HCT116 (cell line): ENCODE data around the gene ATP13A5.

Experiments used
- EZH2 ChIP-seq: fragments of 200-600 bp; sonication (generic); IDR thresholded peaks from 2 replicates; pipeline ENCODE4 v1.6.1; 2017; ENCODE audit warnings: antibody characterized with exemption, mixed run types
- POLR2AphosphoS5 ChIP-seq: IDR thresholded peaks from 2 replicates; pipeline ENCODE4 v1.6.1; 2011; ENCODE audit warnings: mild to moderate bottlenecking, low read depth, low read length, moderate library complexity
- ZNF274 ChIP-seq: fragments of 200-500 bp; sonication (Bioruptor generic); IDR thresholded peaks from 2 replicates; pipeline ENCODE4 v1.6.1; 2014; ENCODE audit warnings: mild to moderate bottlenecking, low read depth, low read length, inconsistent platforms
- TF ChIP-seq, protein P1 (sequence below), 3 experiments: fragments of 200-600 bp in 1 of 3; sonication (generic) in 1 of 3; IDR thresholded peaks in 2 of 3; conservative IDR thresholded peaks in 1 of 3; 2 replicates each; pipeline ENCODE4 v1.5.1; 2012 to 2017; ENCODE audit warnings: low read depth in 2 of 3, low read length in 2 of 3, antibody characterized with exemption in 1 of 3, borderline replicate concordance in 1 of 3, control low read depth in 1 of 3, mild to moderate bottlenecking in 1 of 3, mixed read lengths in 1 of 3, mixed run types in 1 of 3, moderate library complexity in 1 of 3; ENCODE audit not compliant: insufficient read depth in 1 of 3

DNA sequence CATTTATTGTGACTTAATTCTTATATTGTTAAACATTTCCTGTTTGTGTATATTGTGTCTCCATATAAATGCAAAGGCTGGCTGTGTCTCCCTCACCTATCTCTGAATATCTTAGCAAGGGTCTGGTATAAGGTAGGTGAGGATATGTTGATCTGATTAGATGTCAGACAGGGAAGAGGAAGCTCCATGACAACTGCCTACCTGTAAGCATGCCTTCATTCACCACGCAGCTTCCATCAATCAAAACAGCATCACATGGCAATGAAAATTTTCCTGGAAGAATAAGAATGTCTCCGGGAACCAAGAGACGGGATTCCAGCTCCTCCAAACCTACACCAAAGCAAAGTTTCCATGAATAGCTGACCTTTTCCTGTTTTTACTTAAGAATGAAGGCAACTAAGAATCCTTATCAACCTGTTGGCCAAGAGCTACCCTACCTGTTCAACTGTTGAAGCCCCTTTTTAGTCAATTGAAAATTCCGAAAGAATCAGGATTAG, 34.8 kb downstream of the ATP13A5 start:
- no peak for TF ChIP-seq POLR2AphosphoS5
- TF ChIP-seq, protein P1, sequence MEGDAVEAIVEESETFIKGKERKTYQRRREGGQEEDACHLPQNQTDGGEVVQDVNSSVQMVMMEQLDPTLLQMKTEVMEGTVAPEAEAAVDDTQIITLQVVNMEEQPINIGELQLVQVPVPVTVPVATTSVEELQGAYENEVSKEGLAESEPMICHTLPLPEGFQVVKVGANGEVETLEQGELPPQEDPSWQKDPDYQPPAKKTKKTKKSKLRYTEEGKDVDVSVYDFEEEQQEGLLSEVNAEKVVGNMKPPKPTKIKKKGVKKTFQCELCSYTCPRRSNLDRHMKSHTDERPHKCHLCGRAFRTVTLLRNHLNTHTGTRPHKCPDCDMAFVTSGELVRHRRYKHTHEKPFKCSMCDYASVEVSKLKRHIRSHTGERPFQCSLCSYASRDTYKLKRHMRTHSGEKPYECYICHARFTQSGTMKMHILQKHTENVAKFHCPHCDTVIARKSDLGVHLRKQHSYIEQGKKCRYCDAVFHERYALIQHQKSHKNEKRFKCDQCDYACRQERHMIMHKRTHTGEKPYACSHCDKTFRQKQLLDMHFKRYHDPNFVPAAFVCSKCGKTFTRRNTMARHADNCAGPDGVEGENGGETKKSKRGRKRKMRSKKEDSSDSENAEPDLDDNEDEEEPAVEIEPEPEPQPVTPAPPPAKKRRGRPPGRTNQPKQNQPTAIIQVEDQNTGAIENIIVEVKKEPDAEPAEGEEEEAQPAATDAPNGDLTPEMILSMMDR (IDR thresholded peaks at IDR 0.05 in 2 of 3, conservative IDR thresholded peaks at IDR 0.05 in 1 of 3; ENCODE audit: borderline replicate concordance in 1 of 3, insufficient read depth in 1 of 3, low read depth in 2 of 3, low read length in 2 of 3) = no peak
- no peak for TF ChIP-seq EZH2
- no peak for TF ChIP-seq ZNF274
